ENCODE results near the gene C1R.
"Not testable (repeated sequence)": the region's sequence is repeated elsewhere in the genome, so short reads cannot be mapped to it uniquely, and the experiment has no call there.

The C1R gene

DNA sequence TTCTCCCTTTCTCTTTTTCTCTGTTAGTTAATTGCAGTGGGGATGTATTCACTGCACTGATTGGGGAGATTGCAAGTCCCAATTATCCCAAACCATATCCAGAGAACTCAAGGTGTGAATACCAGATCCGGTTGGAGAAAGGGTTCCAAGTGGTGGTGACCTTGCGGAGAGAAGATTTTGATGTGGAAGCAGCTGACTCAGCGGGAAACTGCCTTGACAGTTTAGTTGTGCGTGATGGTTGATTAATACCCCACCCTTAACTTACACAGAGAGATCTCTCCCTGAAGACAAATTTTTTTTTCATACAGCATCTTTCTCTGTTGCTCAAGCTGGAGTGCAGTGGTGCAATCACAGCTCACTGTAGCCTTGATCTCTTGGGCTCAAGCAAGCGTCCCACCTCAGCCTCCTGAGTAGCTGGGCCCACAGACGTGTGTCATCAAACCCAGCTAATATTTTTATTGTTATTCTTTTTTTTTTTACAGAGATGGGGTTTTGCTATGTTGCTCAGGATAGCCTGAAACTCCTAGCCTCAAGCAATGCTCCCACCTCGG, 27.1 kb downstream of the C1R start:
- DNase-seq: no peak

DNA sequence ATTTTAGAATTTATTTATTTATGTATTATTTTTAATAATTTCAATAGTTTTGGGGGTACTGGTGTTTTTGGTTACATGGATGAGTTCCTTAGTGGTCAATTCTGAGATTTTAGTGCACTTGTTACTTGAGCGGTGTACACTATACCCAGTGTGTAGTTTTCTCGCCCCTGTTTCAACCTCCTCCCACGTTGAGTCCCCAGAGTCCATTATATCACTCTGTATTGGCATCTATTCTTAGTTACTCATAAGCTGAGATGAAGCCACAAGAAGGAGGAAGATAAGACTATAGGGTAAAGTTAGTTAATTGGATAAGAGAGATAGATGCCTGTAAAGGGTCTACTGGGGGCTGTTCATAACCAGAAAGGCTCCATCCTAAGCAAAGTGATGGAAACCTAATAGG, 27.7 kb downstream of the C1R start:
- DNase-seq: no peak

DNA sequence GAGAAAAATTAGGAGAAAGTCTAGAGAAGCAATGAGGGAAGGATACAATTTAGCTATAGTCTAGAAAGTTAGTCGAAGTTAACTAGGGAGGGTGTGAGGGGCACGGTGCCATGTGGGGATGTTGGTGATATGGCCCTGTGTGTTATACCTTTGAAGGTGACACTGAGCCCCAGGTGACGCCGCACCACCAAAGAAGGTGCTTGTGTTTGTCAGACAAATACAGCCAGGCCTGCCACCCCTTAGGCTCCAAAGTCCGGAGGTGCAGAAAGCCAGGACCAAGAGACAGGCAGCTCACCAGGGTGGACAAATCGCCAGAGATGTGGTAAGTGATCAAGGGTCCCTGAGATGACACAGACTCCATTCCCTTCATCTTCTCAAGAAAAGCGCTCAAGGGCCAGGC, 30.6 kb downstream of the C1R start:
- no peak for DNase-seq

DNA sequence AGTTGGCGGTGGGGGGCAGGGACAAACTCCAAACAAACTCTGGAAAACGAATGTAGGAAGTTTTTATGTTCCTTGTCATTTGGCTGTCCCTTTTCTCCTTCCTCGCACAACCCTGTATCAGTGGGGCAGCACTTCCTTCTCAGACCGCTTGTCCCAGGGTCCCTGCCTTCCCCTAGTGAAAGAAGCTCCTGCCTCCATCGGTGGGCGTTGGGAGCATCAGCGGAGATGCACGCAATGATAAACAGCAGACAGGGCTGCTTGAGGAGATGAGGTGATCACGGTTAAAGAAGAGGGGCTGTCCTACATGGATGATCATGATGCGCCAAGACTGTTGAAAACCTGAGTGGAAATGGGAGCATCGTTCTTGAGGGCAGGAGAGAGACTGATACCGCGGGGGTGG, 31.1 kb downstream of the C1R start:
- DNase-seq: no peak

DNA sequence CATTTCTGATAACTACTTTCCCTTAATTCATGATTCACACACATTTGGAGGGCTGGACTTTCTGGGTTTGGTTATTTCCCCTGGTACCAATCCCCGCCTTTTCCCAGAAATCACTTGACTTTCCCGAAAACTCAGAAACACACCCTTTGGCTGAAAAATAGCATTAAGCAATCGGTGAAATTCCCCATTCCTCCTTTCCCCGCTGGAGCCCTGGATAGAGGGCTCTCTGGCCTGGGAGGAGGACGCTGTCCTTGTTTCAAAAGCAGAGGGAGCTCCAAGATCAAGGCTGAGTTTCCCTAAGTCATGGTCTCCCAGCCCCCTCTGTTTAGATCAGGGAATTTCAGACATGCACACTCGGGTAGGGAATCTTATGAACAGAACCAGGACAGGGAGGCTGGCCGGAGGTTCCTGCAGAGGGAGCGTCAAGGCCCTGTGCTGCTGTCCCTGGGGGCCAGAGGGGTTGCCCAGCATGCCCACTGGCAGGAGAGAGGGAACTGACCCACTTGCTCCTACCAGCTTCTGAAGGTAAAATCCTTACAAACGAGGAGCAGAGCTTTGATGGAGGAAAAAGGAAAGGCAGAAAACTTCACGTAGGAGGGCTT, 31.8 kb downstream of the C1R start, which contains the start of gene C1S:
TSS of gene C1S (plus strand) at position 366 of the 602 bp plus-strand sequence. CDS start 1,195 bp downstream, outside the sequence.
- DNase-seq: no peak

DNA sequence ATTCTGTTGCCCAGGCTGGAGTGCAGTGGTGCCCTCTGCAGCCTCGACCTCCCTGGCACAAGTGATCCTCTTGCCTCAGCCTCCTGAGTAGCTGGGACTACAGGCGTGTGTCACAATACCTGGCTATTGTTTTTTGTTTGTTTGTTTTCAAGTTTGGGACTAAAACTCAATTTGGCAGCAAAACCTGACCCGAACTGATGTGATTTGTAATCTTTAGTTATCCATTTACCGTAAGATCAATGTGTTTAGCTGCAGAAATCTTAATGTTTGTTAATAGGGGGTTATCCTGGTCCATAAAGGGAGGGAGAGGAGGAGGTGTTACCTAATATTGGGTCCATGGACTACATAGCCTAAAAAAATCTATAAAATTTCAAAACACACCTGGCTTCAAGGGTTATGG, 32.5 kb downstream of the C1R start:
- no peak for DNase-seq

DNA sequence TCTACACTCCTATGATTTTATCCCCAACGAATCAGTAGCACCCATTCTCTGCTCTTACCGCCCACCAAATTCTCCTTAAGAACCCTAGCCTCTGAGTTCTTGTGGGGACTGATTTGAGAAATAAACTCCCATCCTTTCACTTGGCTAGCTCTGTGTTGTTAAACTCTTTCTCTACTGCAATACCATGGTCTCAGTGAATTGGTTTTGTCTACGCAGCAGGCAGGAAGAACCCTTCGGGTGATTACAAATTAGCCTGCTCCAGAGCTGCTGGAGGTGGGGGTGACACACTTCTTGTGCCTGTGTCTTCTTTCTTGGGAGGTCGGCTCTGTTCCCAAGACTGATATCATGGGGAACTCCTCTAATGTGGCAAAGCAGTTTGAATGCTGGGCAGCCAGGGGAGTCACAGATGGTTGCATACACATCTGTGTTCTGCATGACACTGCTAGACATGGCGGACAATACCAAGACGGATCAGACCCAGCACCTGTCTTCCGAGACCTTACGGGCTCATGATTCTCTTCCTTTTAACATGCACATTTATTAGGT, 33.3 kb downstream of the C1R start:
- DNase-seq: no peak

DNA sequence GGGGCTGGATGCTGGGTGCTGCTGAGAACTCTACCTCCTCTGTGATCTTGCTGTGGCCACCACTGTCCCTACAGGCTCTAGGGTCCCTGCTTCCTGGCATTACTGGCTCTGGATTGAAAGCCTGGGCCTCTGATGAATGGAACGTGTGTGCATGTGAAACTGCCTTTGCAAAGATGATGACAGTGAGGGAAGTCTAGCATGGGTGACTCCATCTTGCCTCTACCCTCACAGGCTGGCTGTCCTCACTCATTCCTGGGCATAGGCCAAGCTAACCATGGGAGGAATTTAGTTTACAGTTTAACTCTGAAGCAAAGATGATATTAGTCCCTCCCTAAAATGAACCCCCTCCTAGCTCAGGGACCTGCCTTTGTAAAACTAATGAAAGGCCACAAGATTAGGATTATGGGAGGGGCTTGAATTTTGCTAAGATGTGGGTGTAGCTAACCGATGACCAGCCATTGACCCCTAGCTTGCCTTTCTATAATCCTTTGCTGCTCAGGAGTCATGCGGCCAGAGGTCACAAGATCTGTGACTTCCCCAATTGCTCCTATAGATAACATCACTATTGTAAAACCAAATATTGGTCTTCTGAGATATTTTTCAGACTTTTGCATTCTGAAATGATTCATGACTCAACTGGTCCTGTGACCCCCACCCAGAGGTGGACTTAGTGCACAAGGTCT, 33.9 kb downstream of the C1R start:
- DNase-seq: no peak

DNA sequence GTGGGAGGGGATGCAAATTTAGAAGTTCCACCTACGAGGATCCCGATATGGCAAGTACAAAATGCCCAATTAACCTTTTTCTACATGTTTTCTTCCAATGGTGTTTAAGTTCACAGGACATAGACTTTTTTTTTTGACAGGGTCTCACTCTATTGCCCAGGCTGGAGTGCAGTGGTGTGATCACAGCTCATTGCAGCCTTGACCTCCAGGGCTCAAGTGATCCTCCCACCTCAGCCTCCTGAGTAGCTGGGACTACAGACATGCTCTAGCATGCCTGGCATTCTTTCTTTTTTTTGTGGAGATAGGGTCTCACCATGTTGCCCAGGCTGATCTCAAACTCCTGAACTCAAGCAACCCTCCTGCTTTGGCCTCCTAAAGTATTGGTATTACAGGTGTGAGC, 36.5 kb downstream of the C1R start:
- not testable (repeated sequence) for DNase-seq

DNA sequence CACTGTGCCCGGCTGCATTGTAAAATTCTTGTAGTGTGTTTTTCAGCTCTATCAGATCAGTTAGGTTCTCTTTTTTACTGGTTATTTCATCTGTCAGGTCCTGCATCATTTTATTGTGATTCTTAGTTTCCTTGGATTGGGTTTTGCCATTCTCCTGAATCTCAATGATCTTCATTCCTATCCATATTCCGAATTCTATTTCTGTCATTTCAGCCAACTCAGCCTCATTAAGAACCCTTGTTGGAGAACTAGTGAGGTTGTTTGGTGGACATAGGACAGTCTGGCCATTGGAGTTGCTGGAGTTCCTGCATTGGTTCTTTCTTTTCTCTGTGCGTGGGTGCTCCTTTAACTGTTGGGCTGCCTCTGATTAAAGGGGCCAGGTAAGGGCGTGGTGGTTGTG, 37.3 kb downstream of the C1R start:
- no peak for DNase-seq

DNA sequence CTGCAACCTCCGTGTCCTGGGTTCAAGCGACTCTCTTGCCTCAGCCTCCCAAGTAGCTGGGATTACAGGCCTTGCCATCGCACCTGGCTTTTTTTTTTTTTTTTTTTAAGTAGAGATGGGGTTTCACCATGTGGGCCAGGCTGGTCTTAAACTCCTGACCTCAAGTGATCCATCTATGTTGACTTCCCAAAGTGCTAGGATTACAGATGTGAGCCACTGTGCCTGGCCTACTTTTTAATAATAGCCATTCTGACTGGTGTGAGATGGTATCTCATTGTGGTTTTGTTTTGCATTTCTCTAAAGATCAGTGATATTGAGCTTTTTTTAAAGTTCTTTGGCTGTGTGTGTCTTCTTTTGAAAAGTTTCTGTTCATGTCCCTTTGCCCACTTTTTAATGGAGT, 42.3 kb downstream of the C1R start:
- DNase-seq: not testable (repeated sequence)

DNA sequence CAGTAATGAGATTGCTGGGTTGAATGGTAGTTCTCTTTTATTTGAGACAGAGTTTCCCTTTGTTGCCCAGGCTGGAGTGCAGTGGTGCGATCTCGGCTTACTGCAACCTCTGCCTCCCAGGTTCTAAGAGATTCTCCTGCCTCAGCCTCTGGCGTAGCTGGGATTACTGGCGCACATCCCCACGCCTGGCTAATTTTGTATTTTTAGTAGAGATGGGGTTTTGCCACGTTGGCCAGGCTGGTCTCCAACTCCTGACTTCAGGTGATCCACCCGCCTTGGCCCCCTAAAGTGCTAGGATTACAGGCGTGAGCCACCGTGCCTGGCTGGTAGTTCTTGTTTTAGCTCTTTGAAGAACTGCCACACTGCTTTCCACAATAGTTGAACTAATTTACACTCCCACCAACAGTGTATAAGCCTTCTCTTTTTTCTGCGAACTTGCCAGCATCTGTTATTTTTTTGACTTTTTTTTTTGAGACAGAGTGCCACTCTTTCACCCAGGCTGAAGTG, 42.7 kb downstream of the C1R start:
- DNase-seq: not testable (repeated sequence)

DNA sequence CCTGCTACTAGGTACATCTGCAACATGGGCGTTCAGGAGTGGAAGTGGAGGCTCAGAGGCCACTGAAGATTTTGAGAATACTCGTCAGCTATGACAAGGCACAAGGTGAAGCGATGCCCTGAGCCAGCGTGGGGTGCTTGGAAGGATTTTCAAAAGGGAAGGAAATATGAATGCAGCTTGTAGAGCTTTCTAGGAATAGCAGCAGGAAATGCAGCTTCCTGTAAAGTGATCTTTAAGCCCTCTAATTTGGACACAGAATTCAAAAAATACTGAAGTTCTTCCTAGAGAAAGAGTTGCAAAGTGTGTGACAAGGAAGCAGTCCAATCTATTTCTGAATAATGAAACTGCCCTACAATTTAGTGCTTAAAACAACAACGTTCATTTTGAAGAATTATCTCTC, 44.9 kb downstream of the C1R start:
- no peak for DNase-seq

DNA sequence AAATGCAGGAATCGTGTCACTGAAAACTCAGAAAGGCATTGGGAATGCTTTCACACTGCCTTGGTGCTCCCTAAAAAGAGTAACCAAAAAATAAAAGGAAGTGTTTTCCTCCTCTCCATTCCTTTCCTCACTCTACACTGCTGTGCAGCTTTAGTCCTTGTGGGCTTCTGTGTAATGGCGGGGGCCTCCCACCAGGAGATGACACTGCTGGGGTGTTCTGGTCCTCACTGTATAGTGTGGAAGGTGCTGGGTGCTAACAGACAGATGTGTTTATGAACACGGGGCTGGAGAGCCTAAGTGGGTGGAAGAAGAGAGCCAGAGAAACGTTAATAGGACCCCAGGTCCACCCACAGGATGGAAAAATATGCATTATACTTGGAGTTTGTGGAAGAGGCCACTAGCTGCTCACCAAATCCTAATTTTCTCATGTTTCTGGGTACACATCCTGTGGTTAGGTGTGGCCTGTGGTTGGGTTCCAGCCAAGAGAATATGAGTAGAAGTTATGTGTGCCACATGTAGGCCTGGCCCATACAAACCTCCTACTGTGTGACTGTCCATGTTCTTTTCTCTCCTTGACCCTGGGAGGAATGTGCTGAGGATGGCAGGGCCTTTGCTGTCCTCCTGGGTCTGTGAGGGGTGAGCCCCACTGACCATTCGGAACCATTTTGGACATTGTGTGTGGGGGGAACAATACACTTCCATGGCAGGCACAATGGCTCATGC, 45.7 kb downstream of the C1R start:
- DNase-seq: no peak

DNA sequence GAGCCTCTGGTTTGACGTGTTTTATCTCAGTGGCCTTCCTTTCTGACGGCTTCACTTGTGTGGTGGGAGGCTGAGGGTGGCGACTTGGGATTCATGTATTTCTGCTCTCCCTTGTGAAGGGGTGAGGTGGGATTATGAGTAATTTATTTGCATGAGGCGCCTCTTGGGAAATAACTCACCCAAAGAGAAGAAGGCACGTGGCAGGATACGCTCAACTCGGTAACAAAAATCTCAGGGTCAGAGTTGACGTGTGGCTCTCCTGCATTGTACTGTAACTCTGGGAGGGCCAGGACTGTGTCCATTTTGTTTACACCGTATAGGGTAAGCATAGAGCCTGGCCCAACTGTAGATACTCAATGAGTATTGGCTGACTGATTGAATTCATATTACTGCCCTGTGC, 46.3 kb downstream of the C1R start:
- DNase-seq: no peak

DNA sequence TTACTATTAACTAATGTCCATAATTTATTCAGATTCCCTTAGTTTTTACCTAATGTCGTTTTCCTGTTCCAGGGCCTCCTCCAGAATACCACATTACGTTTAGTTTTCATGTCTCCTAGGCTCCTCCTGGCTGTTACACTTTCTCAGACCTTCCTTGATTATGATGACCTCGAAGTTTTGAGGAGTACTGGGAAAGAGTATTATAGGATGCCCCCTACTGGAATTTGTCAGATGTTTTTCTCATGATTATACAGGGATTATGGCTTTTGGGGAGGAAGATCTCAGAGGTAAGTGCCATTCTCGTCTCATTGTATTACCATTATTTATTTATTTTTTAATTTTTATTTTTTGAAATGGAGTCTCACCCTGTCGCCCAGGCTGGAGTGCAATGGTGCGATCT, 49.4 kb downstream of the C1R start:
- no peak for DNase-seq

DNA sequence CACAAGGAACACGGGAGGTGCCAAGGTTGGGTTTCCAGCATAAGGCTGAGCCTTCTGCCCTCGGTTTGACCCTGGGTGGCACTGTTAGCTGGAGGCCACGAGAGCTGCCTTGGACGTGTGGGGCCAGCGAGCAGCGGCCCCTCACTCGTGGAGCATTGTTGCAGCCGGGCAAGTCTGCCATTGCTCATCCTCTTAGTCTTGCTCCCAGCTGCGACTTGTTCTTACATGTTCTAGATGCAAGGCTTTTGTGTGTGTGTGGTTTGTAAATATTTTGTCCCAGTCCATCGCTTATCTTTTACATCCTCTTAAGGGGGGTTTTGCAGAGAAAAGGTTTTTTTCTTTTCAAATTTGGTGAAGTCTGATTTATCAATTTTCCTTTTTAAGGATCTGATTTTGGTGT, 52.8 kb downstream of the C1R start:
- no peak for DNase-seq

DNA sequence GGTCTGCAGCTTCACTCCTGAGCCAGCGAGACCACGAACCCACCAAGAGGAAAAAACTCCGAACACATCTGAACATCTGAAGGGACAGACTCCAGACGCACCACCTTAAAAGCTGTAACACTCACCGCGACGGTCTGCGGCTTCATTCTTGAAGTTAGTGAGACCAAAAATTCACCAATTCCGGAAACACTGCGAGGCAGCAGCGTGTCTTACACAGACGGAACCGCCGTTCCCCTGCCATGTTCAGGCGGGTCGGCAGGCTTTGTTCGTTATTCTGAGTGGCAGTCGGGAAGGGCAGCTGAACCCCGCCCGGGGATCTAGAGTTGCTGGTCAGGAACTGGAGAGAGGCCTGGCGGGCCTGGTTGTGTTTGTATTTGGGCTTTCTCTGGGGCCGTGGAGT, 53.7 kb downstream of the C1R start:
- DNase-seq: no peak

DNA sequence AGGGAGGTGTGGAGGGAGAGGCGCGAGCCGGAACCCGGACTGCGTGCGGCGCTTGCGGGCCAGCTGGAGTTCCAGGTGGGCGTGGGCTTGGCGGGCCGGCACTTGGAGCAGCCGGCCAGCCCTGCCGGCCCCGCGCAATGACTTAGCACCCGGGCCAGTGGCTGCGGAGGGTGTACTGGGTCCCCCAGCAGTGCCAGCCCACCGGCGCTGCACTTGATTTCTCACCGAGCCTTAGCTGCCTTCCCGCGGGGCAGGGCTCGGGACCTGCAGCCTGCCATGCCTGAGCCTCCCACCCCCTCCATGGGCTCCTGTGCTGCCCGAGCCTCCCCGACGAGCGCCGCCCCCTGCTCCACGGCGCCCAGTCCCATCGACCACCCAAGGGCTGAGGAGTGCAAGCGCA, 54.8 kb downstream of the C1R start:
- not testable (repeated sequence) for DNase-seq

DNA sequence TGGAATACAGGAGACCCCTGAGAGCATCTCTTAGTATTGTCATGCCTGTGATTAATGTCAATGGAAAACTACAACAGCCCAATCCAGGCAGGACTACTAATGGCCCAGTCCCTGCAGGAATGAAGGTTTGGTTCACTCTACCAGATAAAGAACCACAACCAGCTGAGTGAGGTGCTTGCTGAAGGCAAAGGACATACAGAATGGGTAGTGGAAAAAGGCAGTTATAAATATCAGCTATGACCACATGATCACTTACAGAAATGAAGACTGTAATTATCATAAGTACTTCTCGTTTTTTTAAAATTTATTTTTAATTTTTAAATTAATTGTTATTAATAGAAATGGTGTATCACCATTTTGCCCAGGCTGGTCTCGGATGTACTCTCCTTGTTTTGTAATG, 56.8 kb downstream of the C1R start:
- no peak for DNase-seq

DNA sequence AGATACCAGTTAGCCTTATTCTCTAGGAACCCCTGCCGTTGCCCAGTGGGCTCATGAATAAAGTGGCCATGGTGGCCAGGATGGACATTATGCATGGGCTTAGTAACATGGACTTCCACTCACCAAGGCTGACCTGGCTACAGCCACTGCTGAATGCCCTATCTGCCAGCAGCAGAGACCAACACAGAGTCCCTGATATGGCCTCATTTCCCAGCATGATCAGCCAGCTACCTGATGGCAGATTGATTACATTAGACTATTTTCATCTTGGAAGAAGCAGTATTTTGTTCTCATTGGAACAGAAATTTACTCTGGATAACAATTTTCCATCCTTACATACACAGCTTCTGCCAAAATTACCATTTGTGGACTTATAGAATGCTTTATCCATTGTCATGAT, 57.8 kb downstream of the C1R start:
- DNase-seq: no peak

DNA sequence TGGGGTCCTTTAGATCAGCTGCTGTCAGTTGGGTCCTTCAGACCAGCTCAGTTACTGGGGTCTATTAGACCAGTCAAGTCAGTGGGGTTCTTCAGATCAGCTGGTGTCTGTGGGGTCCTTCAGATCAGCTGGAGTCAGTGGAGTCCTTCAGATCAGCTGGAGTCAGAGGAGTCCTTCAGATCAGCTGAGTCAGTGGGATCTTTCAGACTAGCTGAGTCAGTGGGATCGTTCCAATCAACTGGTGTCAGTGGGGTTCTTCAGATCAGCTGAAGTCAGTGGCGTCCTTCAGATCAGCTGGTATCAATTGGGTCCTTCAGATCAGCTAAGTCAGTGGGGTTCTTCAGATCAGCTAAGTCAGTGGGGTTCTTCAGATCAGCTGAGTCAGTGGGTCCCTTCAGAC, 59.3 kb downstream of the C1R start:
- DNase-seq: no peak

DNA sequence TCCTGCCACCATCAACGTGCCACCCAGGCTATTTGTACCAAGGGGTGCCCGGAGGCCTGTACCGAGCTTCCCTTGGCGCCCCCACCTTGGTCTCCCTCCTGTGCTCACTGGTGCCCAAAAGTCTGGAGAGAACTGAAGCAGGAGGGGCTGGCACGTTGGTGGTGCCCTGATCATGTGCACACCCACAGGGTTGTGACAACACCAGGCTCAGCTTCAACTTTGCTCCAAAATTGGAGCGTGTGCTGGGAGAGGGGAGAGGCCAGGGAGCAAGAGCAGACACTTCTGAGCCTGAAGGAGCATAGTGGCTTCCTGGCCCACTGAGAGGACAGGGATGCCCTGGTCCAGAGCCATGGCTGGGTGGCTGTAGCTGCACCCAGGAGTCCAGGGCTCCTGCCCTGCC, 60.9 kb downstream of the C1R start:
- DNase-seq: no peak
